Activated CD8-positive, alpha-beta memory T cell treated with anti-CD3 and anti-CD28 coated beads for 48 hours (primary cell): ENCODE measurements around the gene RBM4B.
"Not testable (repeated sequence)": the region's sequence is repeated elsewhere in the genome, so short reads cannot be mapped to it uniquely, and the experiment has no call there.

Experiments
- DNase-seq, 3 experiments: peaks; one replicate each; pipeline ENCODE4 v3.0.0-alpha.2; 2020; ENCODE audit warnings: low read depth in 2 of 3, low spot score in 2 of 3

The RBM4B gene

DNA sequence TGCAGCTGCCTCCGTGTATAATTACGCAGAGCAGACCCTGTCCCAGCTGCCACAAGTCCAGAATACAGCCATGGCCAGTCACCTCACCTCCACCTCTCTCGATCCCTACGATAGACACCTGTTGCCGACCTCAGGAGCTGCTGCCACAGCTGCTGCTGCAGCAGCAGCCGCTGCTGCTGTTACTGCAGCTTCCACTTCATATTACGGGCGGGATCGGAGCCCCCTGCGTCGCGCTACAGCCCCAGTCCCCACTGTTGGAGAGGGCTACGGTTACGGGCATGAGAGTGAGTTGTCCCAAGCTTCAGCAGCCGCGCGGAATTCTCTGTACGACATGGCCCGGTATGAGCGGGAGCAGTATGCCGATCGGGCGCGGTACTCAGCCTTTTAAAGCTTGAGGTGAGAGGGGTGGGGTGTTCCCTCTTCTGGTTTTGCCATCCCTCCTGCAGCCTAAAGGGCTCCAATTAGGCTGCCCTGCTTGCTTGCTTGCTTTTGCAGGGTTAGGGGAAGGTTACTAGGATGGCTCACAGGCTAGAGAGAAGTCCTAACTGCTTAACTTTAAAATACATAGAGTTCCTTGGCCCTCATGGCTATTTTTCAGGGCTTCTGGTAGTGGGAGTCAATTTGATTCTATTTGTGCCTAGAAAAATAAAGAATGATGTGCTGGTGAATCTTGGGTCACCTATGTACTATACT lies 33.8 kb downstream of the RBM4B start:
- no peak for DNase-seq

DNA sequence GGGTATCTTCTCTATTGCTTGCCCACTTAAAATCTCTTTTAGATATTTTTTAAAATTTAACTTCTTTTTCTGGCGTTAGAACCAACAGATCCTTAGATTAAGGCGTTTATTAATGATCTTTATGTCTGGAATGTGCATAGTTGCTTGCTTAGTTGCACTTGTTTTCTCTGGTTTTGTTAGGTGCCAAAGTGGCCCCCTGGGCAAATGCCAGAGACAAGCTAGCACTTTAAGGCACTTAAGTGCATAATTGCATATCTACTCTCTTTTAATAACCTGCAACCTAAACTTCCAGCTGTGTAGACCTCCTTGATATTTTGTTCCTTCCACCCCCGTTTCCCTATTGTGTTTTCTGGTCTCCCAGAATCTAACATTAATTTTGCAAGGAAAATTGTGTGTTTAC lies 35.9 kb downstream of the RBM4B start:
- DNase-seq: no peak

DNA sequence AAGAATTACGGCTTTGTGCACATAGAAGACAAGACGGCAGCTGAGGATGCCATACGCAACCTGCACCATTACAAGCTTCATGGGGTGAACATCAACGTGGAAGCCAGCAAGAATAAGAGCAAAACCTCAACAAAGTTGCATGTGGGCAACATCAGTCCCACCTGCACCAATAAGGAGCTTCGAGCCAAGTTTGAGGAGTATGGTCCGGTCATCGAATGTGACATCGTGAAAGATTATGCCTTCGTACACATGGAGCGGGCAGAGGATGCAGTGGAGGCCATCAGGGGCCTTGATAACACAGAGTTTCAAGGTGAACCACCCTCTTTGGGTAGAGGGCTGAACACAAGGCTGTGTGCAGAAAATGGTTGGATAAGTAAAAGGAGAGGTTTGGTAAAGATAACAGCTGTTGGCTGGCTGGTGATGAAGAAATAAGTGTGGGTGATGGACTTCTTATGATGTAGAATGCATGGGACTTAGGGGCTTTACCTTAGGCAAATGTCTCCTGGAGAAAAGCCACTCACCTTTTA lies 37.8 kb downstream of the RBM4B start:
- DNase-seq: not testable (repeated sequence)

DNA sequence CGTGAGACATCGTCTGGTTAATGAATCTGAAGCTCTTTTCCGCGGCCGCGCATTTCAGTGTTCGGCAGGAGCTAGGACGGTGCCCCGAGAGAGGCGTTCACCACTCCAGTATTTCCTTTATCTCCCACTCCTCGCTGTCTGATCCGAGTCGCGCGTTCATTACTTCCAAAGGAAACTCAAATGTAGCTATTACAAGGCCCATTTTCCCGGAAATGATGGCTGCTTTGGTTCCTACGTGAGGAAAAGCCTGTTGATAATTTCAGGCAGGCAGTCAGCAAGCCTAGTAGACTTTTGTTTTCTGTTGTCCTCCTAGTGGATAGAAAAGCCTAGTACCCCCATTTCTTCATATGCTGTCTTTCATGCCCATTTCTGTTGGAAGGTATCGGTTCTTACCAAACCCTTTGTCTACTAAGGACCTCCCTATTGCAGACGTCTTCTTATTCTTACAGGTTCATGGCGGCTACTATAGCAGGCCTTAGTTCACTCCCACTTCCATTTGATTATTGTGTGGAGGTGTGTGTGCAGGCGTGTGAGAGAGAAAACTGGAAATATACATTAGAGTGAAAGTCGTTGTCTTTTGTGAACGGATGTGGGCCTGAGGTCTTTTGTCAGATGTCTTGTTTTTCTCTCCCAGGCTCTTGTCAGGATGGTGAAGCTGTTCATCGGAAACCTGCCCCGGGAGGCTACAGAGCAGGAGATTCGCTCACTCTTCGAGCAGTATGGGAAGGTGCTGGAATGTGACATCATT lies 38.4 kb downstream of the RBM4B start:
- DNase-seq: no peak

DNA sequence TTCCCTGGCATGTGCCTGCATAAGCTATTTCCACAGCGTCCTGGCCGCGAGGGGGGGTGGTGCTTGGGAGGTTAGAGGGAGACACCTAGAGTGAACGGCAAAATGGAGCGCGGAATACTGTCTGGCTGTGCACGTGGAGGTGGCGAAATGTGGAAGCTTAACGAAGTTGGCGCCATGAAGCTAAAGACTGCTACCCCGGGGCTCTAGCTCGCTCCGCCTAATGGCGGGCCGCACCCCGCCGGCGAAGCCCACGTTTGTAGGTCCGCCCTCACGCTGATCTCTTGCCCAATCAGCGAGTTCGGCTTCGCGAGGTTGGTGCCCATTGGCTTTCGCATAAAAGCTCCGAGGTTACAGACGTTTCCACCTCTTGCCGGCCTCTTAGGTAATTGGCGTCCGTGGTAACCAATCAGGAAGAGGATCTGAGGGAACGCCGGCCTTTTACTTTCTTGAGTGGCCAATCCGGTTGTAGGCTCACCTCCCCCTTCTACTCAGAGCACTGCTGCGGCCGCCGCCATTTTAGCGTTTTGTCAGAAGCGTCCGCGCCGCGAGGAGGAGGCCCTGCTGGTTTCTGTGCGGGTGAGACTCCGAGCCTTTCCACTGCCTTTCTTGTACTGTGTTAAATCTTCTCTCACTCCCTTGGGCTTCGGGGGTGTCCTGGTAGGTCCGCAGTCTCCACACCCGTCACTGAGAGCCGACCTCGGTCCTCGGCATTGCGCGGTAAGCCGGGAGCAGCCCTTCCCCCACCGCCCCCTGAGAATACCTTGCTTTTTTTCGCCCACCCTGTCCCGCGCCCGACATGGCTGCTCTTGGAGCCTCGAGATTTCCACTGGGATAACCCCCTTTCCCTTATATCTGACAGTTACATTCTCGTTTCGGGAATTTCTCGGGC lies 39.3 kb downstream of the RBM4B start, which contains the start of gene RBM4:
Gene RBM4, plus strand, starts transcription at position 527 of the 889 bp plus-strand sequence. CDS start 1,009 bp downstream, outside the sequence.
- peak; percentile 68 to 89 (median 88) for DNase-seq

DNA sequence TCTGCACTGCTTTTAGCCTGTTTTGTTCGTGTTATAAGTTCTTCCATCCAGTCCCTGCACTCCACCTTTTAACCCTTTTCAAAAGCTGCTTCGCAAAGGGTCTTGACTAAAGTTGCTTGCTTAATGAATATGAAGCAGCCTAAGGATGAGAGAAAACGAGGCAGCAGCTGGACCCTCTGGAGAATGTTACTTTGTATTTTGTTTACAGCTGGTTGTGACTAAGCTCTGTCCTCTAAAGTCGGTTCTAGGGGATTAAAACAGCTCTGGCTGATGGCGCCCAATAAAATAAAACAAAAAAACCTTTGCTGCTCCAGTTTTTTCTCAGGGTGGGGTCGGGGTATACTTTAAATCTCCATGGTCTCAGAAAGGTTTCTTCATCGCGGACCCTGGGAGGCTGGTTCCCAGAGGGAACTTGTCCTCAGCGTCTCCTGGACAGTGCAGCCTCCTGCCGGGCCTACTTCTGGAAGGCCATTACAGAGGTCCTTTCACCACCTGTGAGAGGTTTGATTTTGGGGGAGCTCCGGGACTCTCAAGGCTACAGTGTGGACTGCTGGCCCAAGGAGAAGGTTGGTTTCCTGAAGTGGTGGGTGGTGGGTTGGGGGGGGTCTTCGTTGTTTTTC lies 40.0 kb downstream of the RBM4B start:
- no peak for DNase-seq

DNA sequence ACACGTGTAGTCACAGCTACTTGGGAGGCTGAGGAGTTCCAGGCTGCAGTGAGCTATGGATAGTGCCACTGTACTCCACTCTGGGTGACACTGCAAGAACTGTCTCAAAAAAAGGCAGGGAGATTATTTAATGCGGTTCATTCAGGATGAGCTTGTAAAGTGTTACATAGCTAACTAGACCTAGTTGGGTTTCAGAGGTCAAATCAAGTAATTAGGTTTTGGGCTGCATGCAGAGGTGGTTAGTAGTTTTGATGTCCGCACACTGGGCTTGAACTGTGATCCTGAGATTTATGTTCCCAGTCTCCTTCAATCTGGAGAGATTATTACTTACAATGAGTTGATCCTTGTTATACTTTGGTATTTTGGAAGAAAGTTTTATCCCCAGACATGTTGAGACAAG lies 41.3 kb downstream of the RBM4B start:
- no peak for DNase-seq

DNA sequence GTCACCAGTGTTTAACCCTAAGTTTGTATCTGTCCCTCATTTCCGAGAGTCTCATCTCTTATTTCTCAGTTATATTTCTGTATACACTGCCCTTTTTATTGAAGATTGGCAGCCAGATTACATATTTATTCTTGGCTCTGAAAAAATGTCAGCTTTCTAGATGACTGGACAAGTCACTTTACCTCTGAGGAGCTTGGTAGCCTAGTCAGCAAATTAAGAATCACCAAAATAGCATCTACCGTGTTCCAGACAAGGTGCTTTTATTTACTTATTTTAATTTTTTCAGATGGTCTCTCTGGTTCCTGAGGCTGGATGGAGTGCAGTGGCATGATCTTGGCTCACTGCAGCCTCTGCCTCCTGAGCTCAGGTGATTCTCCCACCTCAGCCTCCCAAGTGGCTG lies 44.7 kb downstream of the RBM4B start:
- DNase-seq: no peak

DNA sequence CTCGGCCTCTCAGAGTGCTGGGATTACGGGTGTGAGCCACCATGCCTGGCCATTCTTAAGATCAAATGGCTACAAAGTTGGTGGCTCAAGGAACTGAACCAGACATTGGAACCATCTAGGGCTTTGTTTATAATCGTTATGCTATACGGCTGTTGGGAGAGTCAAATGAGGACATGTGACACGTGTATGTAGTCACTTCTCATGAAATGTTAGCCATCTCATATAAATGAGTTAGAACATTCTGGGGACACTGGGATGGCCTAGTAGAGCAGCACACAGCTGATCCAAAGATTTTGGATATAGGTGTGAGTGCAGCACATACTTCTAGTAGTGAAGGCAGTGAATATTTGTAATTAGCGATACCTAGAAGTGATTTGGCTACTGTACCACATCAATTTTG lies 45.8 kb downstream of the RBM4B start:
- no peak for DNase-seq

DNA sequence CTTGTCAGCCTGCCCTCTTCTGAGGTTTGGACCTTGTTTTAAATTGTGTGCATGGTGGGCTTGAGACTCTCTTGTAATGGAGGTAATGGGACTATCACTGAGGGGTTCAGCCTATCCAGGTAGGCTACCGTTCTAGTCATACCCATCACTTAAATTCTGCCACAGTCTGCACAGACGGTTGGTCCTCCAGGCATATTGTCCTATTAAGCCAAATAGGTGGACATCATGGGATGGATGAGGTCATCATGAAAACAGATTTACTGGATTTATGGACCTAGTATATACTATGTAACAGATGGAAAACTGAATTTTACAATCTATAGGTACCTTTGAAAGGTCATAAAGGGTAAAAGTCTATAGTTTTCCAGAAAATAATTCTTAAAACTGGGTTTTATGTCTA lies 48.3 kb downstream of the RBM4B start:
- DNase-seq: no peak

DNA sequence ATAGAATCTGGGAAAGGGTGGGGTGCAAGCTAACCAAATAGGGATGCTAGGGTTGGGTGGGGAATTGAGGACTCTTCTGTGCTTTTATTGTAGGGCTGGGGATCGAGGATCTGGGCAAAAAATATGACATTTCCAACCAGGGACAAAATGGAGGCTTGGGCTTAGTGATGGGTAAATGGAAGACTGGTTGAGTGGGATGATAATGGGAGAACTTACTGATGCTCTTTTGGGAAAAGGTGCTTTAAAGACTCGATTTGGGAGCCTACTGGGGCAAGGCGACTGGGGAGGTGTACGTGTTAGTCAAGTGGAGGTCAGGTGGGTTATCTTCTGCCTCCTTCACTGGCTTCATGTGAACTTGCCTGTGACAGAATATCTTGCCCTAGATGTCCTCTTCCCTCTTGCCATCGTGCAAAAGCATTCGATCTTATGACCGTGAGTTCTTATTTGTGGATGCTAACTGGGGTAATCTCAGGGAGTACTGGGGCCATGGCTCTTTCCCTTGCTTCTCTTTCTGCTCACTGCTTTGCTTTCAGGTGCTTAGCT lies 49.6 kb downstream of the RBM4B start:
- no peak for DNase-seq

DNA sequence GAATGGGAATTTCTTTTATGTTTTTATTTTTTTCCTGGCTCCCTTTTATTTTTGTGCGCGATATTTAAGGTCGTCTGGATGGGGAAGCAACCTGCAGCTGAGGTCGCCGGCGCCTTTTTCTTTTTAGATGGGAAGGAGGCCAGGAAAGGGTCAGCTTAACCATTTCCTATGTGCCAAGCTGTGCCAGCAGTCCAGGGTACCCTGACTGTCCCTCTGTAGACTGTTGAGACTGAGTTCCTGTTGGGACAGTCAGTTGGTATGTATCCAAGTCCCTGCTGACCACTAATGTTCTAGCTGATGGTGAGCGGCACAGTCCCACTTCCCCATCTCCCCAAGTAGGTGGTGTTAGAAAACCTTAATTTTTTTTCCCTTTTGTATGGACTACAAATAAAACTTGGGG lies 50.8 kb downstream of the RBM4B start:
- no peak for DNase-seq

DNA sequence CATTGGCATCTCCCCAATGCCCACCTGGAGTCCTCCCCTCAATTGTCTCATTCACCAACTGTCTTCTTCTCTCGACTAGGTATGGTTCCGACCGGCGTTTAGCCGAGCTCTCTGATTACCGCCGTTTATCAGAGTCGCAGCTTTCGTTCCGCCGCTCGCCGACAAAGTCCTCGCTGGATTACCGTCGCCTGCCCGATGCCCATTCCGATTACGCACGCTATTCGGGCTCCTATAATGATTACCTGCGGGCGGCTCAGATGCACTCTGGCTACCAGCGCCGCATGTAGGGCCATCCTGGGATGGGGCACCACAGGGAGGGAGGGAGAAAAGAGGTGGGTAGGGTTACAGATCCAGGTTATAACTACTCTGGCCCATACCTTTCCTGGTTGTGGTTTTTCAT lies 51.3 kb downstream of the RBM4B start:
- DNase-seq: no peak

DNA sequence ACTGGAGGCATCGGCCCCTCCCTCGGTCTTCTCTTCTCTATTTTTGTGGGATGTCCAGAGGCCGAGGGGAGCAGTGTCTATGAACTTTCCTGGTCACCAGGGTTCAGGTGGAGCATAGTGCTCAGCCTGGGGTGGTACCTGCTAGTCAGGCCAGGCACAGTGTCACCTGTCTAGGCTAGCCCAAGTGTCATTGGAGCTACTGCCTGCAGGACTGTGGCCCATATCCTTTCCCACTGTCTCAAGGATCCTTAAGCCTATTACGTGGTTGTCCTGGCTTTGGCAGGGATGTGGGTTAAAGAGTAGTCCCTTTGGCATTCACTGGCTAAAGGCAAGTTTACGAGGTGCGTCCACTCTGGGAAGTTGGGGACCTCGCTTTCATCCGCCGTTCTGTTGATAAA lies 51.9 kb downstream of the RBM4B start:
- DNase-seq: no peak

DNA sequence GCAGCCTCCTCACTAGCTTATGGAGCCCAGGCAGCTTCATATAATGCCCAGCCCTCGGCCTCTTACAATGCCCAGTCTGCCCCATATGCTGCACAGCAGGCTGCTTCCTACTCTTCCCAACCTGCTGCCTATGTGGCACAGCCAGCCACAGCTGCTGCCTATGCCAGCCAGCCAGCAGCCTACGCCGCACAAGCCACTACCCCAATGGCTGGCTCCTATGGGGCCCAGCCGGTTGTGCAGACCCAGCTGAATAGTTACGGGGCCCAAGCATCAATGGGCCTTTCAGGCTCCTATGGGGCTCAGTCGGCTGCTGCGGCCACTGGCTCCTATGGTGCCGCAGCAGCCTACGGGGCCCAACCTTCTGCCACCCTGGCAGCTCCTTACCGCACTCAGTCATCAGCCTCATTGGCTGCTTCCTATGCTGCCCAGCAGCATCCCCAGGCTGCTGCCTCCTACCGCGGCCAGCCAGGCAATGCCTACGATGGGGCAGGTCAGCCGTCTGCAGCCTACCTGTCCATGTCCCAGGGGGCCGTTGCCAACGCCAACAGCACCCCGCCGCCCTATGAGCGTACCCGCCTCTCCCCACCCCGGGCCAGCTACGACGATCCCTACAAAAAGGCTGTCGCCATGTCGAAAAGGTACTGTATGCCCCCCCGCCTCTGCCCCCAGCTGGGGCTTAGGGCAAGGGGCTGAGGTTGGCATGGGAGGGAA lies 52.5 kb downstream of the RBM4B start:
- DNase-seq: no peak

DNA sequence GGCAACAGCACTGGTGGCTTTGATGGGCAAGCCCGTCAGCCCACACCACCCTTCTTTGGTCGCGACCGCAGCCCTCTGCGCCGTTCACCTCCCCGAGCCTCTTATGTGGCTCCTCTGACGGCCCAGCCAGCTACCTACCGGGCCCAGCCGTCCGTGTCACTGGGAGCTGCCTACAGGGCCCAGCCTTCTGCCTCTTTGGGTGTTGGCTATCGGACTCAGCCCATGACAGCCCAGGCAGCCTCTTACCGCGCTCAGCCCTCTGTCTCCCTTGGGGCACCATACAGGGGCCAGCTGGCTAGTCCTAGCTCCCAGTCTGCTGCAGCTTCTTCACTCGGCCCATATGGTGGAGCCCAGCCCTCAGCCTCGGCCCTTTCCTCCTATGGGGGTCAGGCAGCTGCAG lies 53.2 kb downstream of the RBM4B start:
- no peak for DNase-seq

DNA sequence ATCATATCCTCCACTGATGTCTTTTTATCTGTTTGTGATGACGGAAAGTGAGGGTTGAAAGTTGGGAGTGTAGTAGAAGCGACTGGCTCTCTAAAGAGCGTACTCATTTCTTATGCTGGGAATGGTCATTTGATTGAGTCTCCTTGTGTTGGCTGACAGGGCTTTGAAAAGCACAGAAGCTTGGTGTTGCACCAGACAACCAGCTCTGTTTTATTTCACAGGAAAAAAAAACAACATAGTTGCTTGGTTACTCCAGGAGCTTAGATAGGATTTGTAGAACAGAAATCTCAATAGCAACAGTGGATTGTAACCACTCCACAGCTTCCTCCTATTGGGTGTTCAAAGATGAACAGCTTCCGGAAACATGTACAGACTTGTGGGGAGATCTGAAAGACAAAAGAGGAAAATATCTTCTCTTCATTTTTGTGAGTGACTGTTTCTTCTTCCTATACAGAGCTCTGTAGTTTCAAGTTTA lies 58.6 kb downstream of the RBM4B start:
- DNase-seq: no peak

DNA sequence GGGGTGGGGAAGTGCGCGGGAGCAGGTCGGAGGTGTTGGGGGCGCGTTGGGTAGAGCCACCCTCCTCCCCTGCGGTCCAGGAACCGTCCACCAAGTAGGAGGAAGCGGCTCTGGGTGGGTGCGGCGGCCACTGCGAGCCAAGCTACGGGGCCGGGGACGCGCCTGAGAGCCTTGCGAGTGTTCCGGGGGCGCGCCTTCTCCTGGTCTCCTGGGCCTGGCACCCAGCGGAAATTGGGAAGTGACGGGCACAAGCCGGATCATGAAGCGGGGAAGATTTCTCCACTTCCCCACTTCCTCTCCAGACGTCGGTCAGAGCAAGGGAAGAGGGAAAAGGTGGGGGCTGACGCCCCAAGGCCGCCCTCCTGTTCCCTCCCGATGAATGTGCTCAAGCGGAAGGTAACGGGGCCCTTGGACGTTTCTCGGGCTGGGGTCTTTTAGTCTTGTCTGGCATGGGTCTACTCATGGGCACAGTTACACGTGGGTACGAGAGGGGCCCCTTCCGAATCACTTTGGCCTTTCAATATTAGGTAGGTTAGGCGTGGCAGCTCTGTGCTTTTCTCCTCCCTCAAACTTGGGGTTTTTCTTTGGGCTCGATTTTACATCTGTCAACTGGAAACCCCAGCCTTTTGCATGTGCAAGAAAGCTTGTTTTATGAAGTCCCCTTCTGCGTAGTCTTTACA lies 60.4 kb downstream of the RBM4B start:
- no peak for DNase-seq

DNA sequence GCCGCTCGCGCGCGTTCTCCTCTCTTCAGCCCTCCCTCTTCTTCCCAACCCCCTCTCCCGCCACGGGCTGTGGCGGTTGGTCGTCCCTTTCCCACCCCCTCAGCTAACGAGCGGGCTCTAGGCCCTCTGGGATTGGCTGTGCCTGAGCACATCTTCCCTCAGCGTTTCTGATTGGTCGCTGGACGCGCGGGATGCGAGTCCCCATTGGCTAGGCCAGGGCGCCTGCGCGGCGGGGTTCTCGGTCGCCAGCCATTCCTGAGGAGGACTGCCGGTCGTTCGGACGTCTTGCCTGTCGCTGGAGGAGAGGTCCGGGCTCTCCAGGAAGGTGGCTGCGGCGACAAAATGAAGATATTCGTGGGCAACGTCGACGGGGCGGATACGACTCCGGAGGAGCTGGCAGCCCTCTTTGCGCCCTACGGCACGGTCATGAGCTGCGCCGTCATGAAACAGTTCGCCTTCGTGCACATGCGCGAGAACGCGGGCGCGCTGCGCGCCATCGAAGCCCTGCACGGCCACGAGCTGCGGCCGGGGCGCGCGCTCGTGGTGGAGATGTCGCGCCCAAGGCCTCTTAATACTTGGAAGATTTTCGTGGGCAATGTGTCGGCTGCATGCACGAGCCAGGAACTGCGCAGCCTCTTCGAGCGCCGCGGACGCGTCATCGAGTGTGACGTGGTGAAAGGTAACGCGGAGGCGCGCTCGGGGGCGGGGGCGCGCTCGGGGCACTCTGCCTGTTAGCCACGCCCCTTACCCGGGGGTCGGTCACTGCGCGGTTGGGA lies 61.1 kb downstream of the RBM4B start, which contains the start of gene RBM14:
Gene RBM14, plus strand, starts transcription at position 252 of the 776 bp plus-strand sequence. Its CDS starts 91 bp downstream, at position 343.
- peak; percentile 89 to 97 (median 95) for DNase-seq
